NCI-H774 (cell line): ENCODE results near the gene ZBTB9.

Experiments
- DNase-seq: peaks from one replicate; lab custom pipeline; 2025; lab: John Stamatoyannopoulos, UW

The ZBTB9 gene

GRCh38 chr6:33419580-33420490 lies 34.5 kb upstream of the ZBTB9 start, which contains the start of gene SYNGAP1:
Gene SYNGAP1 (plus strand): TSS chr6:33420065. CDS start chr6:33420265, 200 bp downstream.
- DNase-seq = no peak

- no peak for DNase-seq
Measured at GRCh38 chr6:33420491-33421343, 33.7 kb upstream of the ZBTB9 start.

GRCh38 chr6:33421344-33421643 lies 33.1 kb upstream of the ZBTB9 start:
- DNase-seq = no peak

- no peak for DNase-seq
Measured at GRCh38 chr6:33423777-33424176, 30.6 kb upstream of the ZBTB9 start.

GRCh38 chr6:33424855-33425667 lies 29.3 kb upstream of the ZBTB9 start:
- DNase-seq = no peak

GRCh38 chr6:33425668-33426577 lies 28.5 kb upstream of the ZBTB9 start:
- peak; percentile 75 for DNase-seq

GRCh38 chr6:33426590-33427511 lies 27.5 kb upstream of the ZBTB9 start:
- DNase-seq = no peak

GRCh38 chr6:33427585-33428223 lies 26.7 kb upstream of the ZBTB9 start:
- DNase-seq = peak; percentile 40

- no peak for DNase-seq
Measured at GRCh38 chr6:33428224-33428965, 26.0 kb upstream of the ZBTB9 start.

GRCh38 chr6:33428966-33429749 lies 25.2 kb upstream of the ZBTB9 start:
- no peak for DNase-seq

GRCh38 chr6:33429750-33430052 lies 24.7 kb upstream of the ZBTB9 start:
- DNase-seq = no peak

- no peak for DNase-seq
Measured at GRCh38 chr6:33430334-33430733, 24.0 kb upstream of the ZBTB9 start.

- DNase-seq = peak; percentile 54
Measured at GRCh38 chr6:33430991-33431879, 23.1 kb upstream of the ZBTB9 start.

- no peak for DNase-seq
Measured at GRCh38 chr6:33431880-33432541, 22.4 kb upstream of the ZBTB9 start.

- no peak for DNase-seq
Measured at GRCh38 chr6:33432546-33432945, 21.8 kb upstream of the ZBTB9 start.

- no peak for DNase-seq
Measured at GRCh38 chr6:33433001-33433543, 21.3 kb upstream of the ZBTB9 start.
